Measurements from ENCODE around the gene DNASE1L3. TPM values are rescaled to one million over a fixed set of nuclear protein-coding genes. Genes with fewer than 3 reads are reported as not detected.

The DNASE1L3 gene
- total RNA-seq, 1 donor from 2014 or later = 6.4 TPM

GRCh38 chr3:58161435-58162398, 49.1 kb downstream of the DNASE1L3 start:
- peak in 1 of 2 donors; percentile 93 for DNase-seq (ENCODE audit: low read depth in 2 of 2)

DNA sequence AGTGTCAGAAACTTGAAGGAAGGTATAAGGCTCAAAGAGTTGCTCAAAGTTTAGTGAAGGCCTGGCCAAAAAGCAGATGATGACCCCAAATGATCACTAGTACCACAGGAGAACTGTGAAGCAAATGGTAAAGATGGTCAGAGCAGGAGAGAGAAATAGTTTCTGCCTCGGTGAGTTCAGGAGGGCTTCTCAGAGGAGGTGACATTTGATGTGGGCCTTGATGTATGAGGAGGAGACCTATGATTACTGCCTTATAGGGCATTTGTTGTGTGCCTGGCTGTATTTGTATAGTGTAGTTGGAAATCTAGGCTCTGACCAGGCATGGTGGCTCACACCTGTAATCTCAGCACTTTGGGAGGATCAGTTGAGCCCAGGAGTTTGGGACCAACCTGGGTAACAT, 50.4 kb downstream of the DNASE1L3 start:
- DNase-seq (ENCODE audit: low read depth in 2 of 2) = no peak

DNA sequence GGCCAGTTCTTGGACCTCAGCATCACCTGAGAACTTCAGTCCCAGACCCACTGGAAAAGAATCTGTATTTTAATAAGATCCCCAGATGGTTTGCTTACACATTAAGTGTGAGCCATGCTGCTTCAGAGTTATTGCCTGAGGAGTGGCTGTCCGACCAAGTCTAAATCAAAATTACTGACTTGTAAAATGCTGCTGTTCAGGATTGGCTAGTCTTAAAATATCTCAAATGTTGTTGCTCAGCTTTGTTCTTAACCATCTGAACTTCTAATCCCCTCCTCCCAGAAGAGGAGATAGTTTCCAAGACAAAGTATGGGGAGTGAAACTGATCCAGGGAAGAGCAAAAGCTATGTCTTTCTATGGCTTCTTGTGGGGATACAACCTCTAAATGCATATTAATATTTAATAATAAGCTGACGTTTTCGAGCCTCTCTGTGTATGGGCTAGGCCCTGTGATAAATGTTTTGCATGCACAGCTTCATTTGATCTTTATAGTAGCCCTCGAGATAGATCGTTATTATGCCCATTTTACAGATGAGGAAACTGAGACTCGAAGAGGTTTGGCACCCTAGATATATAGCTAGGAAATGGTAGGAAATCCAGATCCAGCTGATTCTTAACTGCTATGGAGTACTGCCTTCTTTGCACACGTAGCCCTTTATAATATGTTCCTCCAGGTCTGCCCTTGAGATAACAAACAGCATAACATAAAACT, 52.2 kb downstream of the DNASE1L3 start:
- no peak for DNase-seq (ENCODE audit: low read depth in 2 of 2)

- no peak for DNase-seq (ENCODE audit: low read depth in 2 of 2)
These were observed 53.1 kb downstream of the DNASE1L3 start for GRCh38 chr3:58157700-58158099.

- DNase-seq (ENCODE audit: low read depth in 2 of 2) = no peak
These were observed 54.9 kb downstream of the DNASE1L3 start for GRCh38 chr3:58155838-58156237.

GRCh38 chr3:58154626-58155449, 55.9 kb downstream of the DNASE1L3 start:
- DNase-seq (ENCODE audit: low read depth in 2 of 2) = no peak

- no peak for DNase-seq (ENCODE audit: low read depth in 2 of 2)
These were observed 57.4 kb downstream of the DNASE1L3 start for GRCh38 chr3:58153371-58153770.

DNA sequence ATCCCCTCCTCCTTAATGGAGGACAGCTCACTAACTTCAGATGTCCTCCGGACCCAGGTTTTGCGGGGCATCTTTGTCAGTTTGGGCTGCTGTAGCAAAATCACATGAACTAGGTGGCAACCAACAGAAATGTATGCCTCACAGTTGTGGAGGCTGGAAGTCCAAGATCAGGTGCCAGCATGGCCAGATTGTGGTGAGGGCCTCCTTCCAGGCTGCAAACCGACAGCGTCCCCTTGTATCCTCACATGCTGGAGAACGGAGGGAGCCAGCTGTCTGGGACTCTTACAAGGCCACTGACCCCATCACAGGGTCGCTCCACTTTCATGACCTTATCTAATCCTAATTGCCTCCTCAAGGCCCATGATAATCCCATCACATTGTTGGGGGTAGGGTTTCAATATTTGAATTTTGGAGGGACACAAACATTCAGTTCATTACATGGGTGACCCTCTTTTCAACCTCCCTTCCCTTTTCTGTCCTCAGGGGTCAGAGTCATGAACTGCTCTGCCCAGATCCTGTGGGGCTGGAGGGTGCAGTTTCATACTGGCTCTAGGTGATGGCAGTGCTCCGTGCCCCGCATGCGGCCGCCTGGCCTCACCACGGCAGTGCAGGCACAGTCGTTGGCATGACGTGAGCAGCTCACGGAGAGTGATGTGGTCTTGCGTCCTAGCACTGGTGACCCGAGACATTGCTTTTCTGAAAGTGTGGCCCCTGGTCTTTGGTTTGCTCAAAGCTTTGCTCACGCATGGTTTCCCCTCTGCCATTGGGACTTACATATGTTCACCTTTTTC, 58.4 kb downstream of the DNASE1L3 start:
- DNase-seq (ENCODE audit: low read depth in 2 of 2) = no peak

- no peak for DNase-seq (ENCODE audit: low read depth in 2 of 2)
These were observed 59.1 kb downstream of the DNASE1L3 start for GRCh38 chr3:58151637-58152036.

DNA sequence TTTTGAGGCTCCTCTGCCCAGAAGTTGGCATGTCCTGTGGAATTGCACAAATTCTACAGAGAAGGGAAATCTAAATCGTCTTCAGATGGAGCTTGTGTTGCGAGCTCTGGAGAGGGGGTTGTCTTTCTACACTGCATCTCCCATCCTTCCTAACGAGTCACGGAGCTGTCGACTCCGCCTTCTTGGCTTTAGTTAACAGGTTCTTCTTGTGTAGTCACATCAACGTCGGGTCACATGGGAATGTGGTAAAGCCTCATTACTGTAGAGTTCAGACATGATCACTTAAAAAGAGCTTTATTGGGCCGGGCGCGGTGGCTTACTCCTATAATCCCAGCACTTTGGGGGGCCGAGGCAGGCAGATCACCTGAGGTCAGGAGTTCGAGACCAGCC, 60.0 kb downstream of the DNASE1L3 start:
- no peak for DNase-seq (ENCODE audit: low read depth in 2 of 2)

DNA sequence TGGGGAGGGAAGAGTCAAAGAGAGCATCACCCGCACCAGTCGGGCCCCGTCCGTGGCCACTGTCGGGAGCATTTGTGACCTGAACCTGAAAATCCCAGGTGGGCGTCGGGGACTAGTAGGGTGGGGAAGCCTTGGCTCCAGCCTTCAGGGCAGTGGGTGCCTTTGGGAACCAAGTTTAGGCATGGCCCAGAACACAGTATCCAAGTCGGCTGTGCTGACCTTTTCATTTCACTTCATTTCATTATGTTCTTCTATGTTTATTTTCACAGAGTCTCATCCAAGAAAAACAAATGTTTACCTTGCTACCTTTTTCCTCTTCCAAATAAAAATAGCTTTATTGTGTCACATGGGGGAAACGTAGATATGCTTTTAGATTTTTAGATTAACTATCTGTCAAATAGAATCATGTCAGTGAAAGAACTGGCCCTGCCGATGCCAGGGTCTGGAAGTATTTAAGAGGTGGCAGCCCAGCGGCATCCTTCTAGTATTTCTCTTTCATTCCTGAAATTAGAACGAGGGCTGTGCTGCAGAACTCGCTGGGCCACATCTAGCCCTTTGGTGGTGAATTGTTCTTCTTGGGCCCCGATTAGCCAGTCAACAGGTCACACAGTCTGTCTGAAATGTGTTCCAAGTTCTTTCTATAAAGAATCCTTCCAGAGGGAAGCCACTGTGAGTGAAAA, 60.5 kb downstream of the DNASE1L3 start:
- no peak for DNase-seq (ENCODE audit: low read depth in 2 of 2)

DNA sequence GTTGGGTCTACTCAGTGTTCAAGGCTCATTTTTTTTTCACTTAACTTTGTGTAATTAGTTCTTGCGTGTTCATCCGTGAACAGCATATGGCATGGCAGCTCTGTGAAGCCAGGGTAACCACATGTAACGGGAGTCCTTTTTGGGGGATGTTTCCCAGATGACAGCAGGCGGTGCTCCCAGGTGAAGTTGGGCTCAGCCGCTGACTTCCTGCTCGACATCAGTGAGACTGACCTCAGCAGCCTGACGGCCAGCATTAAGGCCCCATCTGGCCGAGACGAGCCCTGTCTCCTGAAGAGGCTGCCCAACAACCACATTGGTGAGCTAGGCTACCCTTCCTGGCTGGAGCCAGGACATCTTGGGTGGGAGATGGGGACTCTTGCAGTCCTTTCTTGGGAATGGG, 62.7 kb downstream of the DNASE1L3 start:
- no peak for DNase-seq (ENCODE audit: low read depth in 2 of 2)

GRCh38 chr3:58144478-58145325, 66.1 kb downstream of the DNASE1L3 start:
- no peak for DNase-seq (ENCODE audit: low read depth in 2 of 2)

GRCh38 chr3:58143417-58144055, 67.2 kb downstream of the DNASE1L3 start:
- DNase-seq (ENCODE audit: low read depth in 2 of 2) = no peak

Other genes starting within 250 kb of the DNASE1L3 start
- gene FLNB, start 202.6 kb downstream of the DNASE1L3 start, total RNA-seq = 297 and 366 TPM in 2 replicates
- gene ABHD6, start 26.8 kb upstream of the DNASE1L3 start, total RNA-seq = 15.0 and 28.7 TPM in 2 replicates
- 12.9 and 15.4 TPM in 2 replicates for gene RPP14, start 95.3 kb upstream of the DNASE1L3 start, total RNA-seq
- 4.1 and 8.1 TPM in 2 replicates for gene HTD2, start 95.5 kb upstream of the DNASE1L3 start, total RNA-seq
- gene PXK, start 121.9 kb upstream of the DNASE1L3 start, total RNA-seq = 18.0 and 30.2 TPM in 2 replicates
- 60.3 and 63.6 TPM in 2 replicates for gene PDHB, start 222.9 kb upstream of the DNASE1L3 start, total RNA-seq

Data from dermis microvascular lymphatic vessel endothelial cell (primary cell).